Left colon (tissue), 2 donors: ENCODE results near the gene FAM234A. TPM values are rescaled to one million over a fixed set of nuclear protein-coding genes. Genes with fewer than 3 reads are reported as not detected.

Experiments used
- ATAC-seq: fragments of 200-7000 bp; cut with Tn5 transposase; one replicate; pipeline ENCODE4 v1.9.1; 2020; ENCODE audit warnings: mild to moderate bottlenecking, moderate library complexity
- DNase-seq, 2 donors: peaks; one replicate each; pipeline ENCODE4 v3.0.0-alpha.2; 2020
- intact Hi-C, 2 donors: fragments of 100-400 bp; cut with DNase I in 1 of 2; cut with micrococcal nuclease in 1 of 2; formaldehyde crosslinking; loops; one replicate each; pipeline versions ENCODE4 v1.11.2 to v1.14.0; 2022; cut with DNase I, micrococcal nuclease
- total RNA-seq, 2 donors: library from RNA; stranded (reverse); fragmentation: NEBNext Ultra II Directional; extraction: Animal tissue kit (Norgen Biotek cat#: 25700); gene quantifications; one replicate each; pipeline ENCODE4 v1.2.1, GENCODE V29; 2021
- donor health status: DM: no; HTN: no; CAD: no.
- donor health status: DM: yes; HTN: yes; CAD: no.

Gene FAM234A
- total RNA-seq, 2 donors from 2014 or later: 100 to 135 TPM

DNA sequence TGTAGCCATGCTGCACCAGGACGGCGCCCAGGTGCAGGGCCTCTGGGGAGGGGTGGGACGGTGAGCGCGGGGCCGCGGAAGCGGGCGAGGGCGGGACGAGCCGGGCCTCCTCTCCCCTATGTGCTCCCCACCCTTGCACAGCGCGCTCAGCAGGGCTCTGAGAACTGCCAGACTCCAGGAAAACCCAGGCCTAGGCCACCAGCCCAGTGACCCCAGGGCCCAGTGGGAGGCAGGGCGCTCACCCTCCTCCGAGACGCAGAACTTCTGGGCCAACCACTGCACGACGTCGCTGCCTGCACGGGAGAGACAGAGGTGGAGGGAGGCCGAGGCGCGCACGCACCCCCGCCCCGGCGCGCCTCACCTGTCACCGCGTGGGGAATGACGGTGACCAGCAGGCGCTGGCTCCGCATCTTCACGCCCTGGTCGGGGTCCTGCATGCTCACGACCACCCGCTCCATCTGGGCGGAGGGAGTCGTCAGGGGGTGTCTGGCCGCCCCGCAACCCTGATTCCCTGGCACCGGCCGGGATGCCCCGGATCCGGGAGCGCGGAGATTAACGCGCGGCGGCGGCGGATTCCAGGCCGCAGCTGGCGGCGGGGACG, 40.5 kb downstream of the FAM234A start:
- DNase-seq (no peak), ATAC-seq (peak; percentile 31)
- intact Hi-C loops: no loop called here

DNA sequence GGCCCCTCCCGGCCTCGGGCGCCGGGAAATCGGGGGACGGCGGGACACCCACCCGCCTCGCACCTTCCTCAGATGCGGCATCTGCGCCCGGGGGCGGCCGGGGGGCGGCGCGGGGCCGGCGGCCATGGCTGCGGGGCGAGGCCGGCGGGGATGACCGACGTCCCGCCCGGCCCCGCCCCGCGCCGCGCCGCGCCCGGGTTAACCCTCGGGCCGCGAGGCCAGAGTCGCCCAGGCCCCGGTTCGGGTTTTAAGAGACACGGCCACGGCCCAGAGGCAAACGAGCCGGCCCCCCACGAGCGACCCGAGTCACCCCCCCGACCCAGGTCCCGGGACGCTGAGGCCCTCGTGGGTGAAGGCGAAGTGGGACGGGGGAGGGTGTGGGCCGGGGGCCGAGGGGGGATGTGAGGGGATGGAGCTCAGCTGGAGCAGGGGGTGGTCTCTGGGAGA, 41.2 kb downstream of the FAM234A start, which contains the start of gene RGS11:
Gene RGS11, minus strand, starts transcription at position 159 of the 447 bp plus-strand sequence. Its CDS starts 33 bp downstream, at position 126.
- ATAC-seq: peak; percentile 31
- DNase-seq: no peak

DNA sequence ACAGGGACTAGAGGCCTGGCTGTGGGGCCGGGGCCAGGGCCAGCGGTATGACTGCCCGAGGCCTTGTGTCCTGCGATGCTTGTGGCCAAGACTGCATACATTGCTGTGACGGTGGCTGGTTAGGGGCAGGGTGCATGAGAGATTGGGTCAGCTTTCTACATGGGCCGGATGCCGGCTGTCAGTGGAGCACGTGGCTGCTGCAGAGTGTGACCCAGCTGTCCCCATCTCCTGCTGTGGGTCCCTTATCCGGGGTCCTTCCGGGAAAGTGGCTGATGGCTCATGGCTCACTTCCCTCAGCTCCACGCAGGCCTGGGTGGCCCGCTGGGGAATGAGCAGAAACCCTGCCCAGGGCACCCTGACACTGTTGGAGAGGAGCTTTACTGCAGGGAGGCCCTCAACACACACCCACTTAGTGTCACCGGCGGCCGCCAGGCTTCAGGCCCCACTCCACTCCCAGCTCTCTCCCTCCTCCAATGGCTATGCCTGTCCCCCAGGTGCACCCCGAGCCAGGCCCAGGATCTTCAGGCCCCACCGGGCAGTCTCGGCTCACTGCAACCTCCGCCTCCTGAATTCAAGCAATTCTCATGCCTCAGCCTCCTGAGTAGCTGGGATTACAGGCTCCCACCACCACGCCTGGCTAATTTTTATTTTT, 41.9 kb downstream of the FAM234A start:
- intact Hi-C loops: no loop called here
- no peak for ATAC-seq
- DNase-seq: no peak

More for the DNA sequence above, 41.2 kb downstream of the FAM234A start, which contains the start of gene RGS11:
- intact Hi-C loops: no loop called here

DNA sequence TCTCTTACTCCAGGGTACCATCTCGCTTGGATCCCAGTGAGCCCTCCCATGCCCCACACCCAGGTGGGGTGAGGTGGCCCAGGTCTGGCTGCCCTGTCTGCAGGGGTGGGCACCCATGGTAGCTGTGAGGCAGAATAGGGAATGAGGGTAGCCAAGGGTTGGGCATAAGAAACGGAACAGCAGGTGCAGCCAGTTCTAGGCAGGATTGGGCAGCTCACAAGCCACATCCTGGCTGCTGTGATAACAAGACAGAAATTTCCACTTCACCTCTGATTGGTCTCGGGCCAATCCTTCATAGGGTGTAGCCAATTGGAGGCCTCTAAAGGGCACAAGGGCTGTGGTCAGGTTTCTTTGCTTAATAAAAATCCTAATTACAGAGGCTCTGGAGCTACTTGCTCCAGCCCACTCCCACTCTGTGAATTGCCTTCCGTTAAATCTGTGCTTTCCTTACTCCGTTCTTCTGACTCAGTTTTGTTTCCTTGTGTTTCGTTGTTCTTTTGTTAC, 44.3 kb downstream of the FAM234A start:
- peak; percentile 35 for ATAC-seq
- DNase-seq: no peak
- intact Hi-C loops: no loop called here

DNA sequence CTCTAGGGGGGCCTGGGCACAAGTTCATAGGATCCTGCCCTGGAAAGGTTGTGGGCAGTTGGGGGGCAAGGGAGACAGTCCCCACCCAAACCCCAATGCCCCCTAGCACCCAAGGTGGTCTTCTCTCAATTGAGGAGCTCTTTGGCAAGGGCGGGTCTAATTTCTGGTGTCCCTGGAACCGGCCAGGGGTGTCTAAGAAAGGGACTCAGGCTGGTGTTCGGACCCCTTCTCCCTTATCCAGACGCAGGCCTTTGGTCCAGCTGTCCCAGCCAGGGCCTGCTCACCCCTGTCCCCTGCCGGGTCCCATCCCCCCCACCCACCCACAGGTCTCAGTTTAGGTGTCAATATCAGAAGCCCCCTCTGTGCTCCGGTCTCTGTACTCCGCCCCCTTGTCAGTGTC, 44.9 kb downstream of the FAM234A start:
- intact Hi-C loops: no loop called here
- ATAC-seq (no peak), DNase-seq (no peak)

DNA sequence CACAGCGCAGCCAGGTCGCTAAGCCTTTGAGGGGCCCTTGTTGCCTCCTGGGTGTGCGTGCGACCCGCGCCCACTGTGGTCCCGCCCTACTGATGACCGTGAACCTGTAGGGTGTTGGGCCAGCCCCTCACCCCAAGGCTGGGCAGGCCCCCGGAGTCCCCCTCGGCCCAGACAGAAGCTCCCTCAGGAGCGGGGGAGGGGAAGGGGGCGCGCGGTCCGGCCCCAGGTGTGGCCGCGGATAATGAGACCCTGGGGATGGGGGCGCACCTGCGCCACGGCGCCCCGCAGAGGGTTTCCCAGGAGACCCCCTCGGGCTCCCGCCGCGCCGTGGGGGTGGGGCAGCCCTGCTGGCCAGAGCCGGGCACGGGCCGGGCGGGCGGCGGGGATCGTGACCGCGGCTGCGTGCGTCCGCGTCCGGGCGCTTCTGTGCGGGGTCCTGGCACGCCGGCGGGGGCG, 45.4 kb downstream of the FAM234A start:
- ATAC-seq (no peak), DNase-seq (no peak)
- intact Hi-C loops: no loop called here

DNA sequence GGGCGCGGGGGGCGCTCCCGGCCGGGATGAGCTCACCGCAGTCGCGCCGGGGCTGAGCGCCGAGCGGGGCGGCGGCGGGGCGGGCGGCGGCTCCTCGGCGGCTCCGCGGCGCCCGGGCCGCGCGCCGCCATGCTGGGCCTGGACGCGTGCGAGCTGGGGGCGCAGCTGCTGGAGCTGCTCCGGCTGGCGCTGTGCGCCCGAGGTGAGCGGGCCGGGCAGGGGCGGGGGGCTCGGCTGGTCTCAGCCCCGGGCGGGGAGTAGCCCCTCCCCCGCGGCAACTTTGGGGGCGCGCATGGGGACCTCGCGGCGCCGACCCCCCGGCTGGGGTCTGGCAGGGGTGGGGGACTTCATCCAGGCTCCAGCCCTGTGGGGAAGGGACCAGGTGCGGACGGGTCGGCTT, 45.9 kb downstream of the FAM234A start, which contains the start of gene ARHGDIG:
Gene ARHGDIG, plus strand, starts transcription at position 40 of the 400 bp plus-strand sequence. Its CDS starts 90 bp downstream, at position 130.
- peak; percentile 19 for ATAC-seq
- intact Hi-C loops: no loop called here
- DNase-seq: no peak

DNA sequence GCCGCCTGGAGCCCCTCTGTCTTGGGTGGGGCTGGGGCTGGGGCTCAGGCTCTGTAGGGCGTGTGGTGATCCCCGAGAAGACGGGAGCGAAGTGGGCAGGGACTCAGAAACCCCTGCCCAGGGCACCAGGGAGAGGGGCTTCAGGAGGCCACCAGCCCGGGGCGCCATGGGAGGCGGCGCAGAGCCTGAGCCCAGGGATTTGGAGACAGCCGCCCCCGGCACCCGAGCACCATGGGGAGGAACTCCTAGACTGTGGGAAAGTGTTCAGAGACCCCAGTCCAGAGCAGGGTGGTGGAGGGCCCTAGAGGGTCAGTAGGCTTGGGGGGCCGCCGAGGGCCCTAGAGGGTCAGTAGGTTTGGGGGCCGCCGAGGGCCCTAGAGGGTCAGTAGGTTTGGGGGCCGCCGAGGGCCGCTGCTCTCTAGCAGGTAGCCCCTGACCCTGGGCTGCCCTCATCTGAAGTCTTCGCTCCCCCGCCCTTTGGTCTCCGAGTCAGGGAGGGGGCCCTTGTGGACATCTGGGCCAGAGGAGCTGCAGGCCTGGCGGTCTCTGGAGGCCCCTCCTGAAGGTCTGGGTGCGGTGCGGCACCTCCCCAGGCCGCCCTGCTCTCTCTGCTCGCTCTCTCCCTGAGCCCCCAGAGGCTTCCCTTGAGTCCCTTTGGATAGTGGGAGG, 46.5 kb downstream of the FAM234A start:
- intact Hi-C loops: no loop called here
- ATAC-seq (no peak), DNase-seq (no peak)

DNA sequence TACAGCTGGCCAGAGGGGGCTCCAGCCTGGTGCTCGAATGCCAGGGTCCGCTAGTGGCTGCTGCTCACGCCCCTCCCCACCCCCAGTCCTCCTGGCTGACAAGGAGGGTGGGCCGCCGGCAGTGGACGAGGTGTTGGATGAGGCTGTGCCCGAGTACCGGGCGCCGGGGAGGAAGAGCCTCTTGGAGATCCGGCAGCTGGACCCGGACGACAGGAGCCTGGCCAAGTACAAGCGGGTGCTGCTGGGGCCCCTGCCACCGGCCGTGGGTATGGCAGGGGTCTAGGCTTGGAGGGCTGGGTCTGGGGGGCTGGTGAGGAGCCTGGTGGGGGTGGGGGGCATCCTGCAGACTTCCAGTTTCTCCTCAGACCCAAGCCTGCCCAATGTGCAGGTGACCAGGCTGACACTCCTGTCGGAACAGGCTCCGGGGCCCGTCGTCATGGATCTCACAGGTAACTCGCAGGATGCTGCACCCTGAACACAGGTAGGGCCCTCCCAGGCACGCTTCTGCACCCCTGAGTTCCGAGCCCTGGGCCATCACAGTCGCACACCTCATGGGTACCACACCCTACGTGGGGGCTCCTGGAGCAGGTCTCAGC, 47.1 kb downstream of the FAM234A start:
- DNase-seq (no peak), ATAC-seq (no peak)
- intact Hi-C loops: no loop called here

DNA sequence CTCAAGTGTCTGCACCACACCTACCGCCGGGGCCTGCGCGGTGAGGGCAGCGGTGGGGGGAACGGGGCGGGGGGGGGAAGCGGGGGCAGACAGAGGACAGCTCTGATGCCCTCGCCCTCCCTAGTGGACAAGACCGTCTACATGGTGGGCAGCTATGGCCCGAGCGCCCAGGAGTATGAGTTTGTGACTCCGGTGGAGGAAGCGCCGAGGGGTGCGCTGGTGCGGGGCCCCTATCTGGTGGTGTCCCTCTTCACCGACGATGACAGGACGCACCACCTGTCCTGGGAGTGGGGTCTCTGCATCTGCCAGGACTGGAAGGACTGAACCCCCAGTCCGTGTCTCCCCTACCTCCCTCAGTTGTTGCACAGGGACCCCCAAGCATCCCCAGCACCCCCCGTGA, 47.9 kb downstream of the FAM234A start:
- DNase-seq (no peak), ATAC-seq (no peak)
- intact Hi-C loops: no loop called here

DNA sequence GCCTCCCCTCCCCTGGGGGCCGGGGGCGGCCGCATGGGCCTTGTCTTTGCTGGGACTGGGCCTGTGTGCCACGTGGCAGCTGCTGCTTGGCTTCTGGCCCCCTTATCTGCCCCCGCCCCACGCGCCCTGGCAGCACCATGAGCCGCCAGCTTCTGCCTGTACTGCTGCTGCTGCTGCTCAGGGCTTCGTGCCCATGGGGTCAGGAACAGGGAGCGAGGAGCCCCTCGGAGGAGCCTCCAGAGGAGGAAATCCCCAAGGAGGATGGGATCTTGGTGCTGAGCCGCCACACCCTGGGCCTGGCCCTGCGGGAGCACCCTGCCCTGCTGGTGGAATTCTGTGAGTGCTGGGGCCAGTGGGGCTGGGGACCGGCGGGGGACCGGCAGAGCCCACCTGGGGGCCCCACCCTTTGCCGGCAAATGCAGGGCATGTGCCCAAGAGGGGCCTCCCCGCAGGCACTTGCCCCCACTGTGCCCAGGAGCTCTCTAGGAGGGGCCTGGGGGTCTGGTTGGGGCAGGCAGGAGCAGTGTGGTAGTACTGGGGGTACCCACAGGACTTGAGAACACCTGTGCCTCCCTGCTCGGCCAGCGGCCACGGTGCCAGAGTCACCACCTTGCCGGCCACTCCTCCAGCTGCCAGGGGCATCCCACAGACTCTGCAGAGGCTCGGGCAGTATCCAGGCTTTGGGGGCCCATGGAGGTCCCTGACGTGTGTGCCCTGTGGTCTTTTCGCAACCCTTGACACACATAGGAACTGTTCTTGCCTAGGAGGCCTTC, 48.6 kb downstream of the FAM234A start, which contains the start of gene PDIA2:
Gene PDIA2, plus strand, starts transcription at position 132 of the 773 bp plus-strand sequence. Its CDS starts 6 bp downstream, at position 138.
- DNase-seq (no peak), ATAC-seq (peak; percentile 23)
- intact Hi-C loops: no loop called here

DNA sequence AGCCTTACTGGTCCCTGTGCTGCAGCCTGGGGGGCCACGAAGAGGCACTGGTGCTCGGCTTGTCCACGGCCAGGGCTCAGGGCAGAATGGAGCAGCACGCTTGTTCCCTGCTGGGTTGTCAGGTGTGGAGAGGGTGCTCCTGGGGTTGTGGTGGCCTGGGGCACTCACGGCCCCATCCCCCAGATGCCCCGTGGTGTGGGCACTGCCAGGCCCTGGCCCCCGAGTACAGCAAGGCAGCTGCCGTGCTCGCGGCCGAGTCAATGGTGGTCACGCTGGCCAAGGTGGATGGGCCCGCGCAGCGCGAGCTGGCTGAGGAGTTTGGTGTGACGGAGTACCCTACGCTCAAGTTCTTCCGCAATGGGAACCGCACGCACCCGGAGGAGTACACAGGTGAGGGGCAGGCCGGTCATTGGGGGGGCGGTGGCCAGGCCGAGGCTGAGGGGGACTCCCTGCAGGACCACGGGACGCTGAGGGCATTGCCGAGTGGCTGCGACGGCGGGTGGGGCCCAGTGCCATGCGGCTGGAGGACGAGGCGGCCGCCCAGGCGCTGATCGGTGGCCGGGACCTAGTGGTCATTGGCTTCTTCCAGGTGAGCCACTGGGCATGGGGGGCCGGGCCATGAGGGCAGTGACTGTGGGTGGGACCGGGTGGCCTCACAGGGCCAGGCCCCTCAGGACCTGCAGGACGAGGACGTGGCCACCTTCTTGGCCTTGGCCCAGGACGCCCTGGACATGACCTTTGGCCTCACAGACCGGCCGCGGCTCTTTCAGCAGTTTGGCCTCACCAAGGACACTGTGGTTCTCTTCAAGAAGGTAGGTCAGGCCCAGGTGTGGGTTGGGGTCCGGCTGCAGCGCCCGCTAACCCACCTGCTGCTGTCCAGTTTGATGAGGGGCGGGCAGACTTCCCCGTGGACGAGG, 49.8 kb downstream of the FAM234A start:
- ATAC-seq (no peak), DNase-seq (no peak)

DNA sequence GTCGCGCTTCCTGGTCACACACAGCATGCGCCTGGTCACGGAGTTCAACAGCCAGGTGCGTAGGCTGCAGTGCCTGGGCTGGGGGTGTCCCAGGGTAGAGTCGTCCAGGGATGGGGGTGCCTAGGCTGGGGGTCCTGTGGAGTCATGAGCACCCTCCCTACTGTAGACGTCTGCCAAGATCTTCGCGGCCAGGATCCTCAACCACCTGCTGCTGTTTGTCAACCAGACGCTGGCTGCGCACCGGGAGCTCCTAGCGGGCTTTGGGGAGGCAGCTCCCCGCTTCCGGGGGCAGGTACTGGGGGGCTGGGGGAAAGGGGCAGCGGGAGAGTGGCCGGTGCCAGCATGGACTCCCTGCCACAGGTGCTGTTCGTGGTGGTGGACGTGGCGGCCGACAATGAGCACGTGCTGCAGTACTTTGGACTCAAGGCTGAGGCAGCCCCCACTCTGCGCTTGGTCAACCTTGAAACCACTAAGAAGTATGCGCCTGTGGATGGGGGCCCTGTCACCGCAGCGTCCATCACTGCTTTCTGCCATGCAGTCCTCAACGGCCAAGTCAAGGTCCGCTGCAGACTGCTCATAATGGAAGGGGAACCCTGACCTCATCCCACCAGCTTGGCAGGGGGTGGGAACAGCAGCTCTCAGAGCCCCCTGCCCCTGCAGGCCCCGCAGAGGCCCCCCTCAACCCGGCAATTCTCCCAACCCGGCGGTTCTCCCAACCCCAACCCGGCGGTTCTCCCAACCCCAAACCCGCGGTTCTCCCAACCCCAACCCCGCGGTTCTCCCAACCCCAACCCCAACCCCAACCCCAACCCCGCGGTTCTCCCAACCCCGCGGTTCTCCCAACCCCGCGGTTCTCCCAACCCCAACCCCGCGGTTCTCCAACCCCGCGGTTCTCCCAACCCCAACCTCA, 50.8 kb downstream of the FAM234A start:
- intact Hi-C loops: no loop called here
- ATAC-seq (no peak), DNase-seq (no peak)

More for the DNA sequence above, 49.8 kb downstream of the FAM234A start:
- intact Hi-C loops: no loop called here

DNA sequence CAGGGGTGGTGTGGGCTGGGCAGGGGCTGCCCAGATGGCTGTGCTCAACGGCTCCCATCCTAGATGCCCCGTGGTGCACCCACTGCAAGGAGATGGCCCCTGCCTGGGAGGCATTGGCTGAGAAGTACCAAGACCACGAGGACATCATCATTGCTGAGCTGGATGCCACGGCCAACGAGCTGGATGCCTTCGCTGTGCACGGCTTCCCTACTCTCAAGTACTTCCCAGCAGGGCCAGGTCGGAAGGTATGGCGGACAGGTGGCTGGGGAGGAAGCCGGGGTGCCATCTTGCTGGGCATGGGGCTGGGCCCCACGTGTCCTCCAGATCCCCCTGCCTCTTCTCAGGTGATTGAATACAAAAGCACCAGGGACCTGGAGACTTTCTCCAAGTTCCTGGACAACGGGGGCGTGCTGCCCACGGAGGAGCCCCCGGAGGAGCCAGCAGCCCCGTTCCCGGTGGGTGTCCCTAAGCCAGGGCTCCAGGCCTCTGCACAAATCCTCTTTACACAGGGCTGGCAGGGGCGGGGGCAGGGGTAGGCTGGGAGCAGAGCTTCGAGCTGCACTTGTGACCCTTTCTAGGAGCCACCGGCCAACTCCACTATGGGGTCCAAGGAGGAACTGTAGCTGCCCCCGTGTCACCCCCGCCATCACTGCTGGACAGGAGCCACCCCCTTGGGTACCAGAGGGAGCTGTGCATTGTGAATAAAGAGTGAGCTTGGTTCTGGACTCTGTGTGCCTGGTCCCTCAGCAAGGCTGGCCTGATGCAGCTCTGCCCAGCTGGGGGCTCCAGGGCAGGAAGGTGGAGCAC, 52.1 kb downstream of the FAM234A start:
- intact Hi-C loops: no loop called here
- no peak for ATAC-seq
- DNase-seq: no peak

DNA sequence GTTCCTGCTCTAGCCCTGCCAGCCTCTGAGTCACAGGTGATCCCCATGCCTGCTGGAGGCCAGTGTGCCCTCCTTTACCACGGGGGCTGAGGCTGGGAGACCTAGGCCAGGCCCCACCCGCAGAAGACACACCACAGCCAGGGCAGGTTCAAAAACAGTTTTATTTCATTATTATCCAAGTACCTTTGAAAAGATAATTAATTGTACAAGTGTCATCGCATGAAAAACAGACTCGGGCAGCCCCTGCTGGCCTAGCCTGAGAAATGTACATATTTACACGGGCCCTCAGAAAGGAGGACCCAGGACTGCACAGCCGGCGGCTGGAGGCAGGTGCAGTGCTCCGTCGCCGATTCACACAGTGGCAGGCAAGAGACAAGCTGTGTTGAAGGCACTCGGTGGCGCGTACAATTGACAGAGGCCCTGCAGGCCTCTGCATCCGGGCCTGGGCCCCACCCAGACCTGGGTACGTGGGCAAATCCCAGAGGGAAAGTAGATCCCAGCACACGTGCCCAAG, 52.7 kb downstream of the FAM234A start:
- ATAC-seq (no peak), DNase-seq (no peak)

More for the DNA sequence above, 52.7 kb downstream of the FAM234A start:
- intact Hi-C loops: no loop called here
